Activated T-helper 9 cell treated with anti-CD3 and anti-CD28 coated beads, Interleukin-2, amount 50 U/mL, for 16 hours (primary cell): ENCODE data around the gene GPR42.
"Not testable (repeated sequence)": the region's sequence is repeated elsewhere in the genome, so short reads cannot be mapped to it uniquely, and the experiment has no call there.

ENCODE experiments used
- DNase-seq: peaks from one replicate; pipeline ENCODE4 v3.0.0-alpha.2; 2020; ENCODE audit warnings: low read depth

Gene GPR42

DNA sequence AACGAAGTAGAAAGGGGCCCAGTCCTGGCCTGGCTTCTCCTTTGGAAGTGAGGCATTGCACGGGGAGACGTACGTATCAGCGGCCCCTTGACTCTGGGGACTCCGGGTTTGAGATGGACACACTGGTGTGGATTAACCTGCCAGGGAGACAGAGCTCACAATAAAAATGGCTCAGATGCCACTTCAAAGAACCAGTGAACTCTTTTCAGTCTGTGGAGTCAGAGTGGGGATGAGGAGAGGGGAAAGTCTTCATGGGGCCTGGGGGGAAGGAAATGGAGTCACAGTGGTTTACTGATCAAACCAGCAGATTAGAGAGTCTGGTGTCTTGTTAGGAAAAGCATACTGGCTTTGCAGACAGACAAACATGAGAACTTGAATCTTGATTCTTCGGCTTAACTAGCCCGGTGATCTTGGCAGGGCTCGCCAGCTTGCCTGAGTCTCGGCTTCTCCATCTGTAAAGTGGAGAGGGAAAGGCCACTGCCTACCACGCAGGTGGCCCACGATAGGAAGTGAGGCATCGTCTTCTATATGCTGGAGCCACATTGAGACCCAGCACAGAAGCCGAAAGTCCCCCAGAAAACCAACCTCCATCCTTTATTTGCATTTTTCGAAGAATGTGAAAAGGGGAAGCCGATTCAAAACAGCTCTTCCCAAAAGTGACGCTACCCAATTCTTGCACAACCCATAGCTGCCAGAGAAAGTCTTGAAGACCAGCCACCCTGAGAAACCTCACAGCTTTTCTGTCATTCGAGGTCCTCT, 23.5 kb upstream of the GPR42 start, which contains the start of gene FFAR1:
TSS of gene FFAR1 (plus strand) at position 732 of the 759 bp plus-strand sequence. CDS start 3,650 bp downstream, outside the sequence.
- DNase-seq = peak; percentile 19

DNA sequence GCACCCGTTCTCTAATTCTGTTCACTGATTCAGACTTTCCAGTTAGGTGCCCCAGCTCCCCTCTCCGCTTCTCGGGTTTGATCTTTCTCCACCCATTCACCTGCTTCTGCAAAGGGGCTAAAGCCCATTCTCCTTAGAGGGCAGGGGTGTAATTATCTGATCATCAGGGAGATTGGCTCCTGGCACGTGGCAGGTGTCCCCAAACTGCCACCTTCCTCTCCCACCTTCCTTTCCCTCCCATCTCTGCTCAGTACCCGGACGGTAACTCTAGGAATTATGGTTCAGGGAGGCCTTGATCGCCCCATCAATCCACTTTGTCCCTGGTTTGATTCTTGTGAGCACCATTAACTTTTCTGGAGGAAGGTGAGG, 23.0 kb upstream of the GPR42 start:
- no peak for DNase-seq

DNA sequence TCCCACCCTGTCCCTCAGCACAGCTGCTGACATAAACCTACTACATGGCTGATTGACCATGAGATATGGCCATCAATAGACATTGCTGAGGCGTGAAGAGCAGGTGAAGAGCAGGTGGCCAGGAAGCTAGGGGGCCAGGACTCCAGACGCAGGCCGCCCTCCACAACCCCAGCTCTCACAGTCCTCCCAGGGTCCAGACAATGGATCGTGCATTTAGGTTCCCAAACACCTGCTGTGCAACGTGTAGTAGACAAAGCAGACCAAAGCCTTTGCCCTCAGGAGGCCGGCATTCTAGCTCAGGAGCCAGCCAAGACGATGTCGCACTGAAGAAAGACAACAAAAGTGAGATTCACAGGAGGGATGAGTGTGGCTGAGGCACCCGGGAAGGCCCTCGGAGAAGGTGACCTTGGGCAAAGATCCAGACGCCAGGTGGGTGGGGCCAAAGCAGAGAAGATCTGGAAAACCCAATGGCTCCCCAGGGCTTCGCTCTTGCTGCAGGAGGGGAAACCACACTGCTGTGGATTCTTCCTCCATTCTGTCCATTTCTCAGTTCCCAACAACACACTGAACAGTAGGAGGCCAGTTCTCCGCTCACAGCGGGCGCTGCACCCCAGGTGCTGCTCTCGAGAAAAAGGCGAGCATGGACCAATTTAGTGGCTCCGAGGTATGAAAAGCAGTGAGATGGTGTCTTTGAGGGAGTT, 21.8 kb upstream of the GPR42 start:
- DNase-seq = no peak

DNA sequence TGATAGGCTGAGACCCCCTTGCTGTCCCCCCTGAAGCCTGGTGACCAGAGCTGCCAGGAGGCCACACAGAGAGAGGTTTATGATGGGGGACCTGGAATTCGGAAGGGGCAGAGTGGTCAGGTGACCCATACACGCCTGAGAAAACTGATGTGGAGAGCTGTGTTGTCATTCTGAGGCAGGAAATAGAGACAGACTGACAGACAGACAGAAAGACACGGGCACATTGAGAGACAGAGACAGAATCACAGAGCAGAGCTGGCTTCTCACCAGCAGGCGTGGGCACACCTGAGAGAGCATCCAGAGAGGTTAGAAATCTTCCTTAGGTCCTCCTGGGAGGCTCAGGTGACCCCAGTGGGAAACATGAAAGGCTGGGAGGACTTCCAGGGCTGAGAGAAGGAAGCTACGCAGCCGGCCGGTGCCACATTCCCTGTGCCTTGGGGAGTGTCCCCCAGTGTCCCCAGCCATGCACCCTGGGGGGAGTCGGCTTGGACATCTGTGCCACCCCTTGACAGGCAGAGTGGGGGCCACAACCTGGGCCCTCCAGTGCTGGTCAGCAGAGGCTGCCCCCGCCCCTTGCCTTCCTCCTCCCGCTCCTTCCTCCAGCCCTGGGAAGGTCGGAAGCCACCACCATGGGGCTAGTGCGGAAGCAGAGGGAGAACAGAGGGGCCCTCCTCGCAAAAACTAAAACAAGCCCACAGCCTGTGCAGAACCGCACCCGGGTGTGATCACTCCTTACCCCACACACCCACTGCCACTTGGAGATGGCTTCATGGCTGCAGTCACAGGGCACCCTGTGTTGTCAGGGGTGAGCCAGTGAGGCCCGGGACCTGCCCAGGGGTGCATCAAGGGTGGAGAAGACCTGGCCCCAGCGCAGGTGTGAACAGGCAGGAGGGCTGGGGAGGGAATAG, 21.0 kb upstream of the GPR42 start:
- DNase-seq = no peak

DNA sequence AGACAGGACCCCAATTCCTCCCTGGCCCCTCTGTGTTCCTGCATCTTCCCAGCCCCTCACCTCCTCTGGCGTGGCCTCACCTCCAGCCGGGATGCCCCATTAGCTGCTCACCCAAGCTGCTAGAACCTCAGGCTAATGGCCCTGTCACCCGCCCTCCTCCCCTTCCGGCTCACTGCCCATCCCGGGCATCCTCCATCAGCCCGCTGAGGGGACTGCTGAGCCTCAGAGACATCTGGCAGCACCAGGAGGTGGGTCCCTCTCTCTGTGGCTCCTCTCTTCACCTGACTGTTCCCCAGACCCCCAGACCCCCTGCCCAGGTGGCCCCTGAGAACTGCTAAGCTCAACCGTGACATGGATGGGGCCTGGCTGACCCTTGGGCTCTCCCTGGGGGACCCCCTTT, 20.3 kb upstream of the GPR42 start:
- DNase-seq = no peak

DNA sequence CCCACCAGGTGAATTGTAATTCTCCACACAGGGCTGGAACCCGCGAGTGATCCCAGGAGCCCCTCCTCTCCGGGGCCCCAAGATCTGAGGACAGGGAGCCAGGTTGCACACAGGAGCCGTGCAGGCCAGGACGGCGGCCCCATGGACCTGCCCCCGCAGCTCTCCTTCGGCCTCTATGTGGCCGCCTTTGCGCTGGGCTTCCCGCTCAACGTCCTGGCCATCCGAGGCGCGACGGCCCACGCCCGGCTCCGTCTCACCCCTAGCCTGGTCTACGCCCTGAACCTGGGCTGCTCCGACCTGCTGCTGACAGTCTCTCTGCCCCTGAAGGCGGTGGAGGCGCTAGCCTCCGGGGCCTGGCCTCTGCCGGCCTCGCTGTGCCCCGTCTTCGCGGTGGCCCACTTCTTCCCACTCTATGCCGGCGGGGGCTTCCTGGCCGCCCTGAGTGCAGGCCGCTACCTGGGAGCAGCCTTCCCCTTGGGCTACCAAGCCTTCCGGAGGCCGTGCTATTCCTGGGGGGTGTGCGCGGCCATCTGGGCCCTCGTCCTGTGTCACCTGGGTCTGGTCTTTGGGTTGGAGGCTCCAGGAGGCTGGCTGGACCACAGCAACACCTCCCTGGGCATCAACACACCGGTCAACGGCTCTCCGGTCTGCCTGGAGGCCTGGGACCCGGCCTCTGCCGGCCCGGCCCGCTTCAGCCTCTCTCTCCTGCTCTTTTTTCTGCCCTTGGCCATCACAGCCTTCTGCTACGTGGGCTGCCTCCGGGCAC, 19.3 kb upstream of the GPR42 start:
- no peak for DNase-seq

DNA sequence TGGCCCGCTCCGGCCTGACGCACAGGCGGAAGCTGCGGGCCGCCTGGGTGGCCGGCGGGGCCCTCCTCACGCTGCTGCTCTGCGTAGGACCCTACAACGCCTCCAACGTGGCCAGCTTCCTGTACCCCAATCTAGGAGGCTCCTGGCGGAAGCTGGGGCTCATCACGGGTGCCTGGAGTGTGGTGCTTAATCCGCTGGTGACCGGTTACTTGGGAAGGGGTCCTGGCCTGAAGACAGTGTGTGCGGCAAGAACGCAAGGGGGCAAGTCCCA, 18.8 kb upstream of the GPR42 start:
- DNase-seq = no peak

DNA sequence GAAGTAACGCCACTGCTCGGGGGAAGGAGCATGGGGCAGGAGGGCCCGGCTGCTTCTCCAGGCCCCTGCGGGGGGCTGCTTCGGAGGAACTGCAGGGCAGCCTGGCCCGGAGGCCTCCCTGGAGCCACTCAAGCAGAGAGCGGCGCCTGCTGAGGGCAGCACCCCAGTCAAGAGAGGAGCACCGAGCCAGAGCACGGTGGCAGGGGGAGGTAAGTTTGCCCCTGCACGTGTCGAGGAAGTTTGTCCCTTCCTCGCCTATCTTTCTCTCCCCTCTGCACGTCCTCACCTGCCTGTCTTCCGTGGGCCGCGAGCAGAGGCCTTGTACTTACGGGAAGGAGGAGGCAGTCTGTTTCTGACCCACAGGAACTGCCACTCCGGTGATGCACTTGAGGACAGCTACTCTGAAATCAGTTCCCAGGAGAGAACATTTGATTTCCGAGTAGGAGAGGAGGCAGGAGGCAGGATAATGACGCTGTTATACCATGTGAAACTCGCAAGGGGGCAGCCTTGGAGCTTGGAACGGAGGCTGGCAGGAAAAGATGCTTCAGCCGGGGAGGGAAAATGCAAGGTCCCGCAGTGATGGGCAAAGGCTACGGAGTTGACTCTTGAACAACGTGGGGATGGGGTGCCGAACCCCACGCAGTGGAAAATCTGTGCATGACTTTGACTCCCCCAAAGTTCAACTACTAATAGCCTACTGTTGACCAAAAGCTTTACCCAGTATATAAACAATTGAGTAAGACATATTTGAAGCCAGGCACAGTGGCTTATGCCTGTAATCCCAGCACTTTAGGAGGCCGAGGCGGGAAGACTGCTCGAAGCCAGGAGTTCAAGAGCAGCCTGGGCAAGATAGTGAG, 18.2 kb upstream of the GPR42 start:
- DNase-seq = peak; percentile 49

DNA sequence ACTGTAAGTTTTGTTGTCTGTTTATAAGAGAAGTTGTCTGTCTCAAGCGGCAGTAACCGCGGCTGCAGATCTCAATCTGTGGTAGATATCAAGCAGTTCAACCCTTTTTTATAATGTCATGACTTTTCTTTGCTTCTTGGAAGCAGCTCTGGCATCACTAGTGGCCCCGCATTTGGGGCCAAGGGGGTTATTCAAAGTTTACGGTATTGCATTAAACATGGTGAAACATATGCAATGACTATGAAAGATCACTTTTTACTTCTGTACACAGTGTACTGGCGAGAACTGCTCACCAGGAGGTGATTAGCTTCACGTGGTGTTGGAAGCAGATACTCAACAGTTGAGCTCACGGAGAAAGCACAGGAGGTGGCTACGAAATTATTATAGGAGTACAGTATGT, 17.2 kb upstream of the GPR42 start:
- no peak for DNase-seq

DNA sequence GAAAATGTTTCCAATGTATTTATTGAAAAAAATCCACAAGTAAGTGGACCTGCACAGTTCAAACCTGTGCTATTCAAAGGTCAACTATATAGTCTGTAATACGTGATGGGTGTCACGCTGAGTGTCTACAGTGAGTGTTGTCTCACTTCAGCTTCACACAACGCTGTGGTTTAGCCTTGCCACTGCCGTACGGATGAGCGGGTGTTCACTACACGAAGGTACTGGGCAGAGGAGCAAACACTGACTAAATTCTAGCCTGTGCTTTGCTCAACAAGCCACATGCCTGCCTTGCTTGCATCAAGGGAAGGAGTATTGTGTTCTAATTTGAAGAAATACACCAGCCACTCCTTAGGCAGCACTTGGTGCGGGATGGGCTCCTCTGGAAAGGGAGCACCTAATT, 16.0 kb upstream of the GPR42 start:
- DNase-seq = no peak

DNA sequence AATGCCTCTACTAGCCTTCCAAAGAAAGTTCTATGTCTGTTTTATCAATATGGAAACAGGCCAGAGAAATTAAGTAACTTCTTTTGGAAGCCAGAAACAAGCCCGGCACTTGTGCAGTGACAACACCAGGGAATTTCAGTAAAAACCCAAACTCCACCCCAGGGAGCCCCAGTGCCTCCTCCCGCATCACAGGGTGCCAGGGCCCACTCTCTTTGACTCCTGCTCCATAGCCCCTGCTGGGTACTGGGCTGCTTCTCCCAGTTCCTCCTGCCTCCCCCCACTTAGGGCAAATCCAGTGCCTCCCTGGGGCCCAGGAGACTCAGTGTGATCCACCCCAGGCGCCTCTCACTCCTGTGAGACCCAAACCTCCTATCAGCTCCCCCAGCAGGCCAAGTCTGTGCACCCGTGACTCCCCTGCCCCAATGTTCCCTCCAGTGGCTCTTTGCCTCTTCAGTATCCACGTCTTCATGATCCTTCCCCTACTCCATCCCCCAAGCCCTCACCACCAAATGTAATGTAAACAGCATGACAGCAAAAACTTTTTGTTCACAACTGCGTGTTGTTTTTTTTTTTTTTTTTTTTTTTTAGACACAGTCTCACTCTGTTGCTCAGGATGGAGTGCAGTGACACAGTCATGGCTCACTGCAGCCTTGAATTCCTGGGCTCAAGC, 14.9 kb upstream of the GPR42 start:
- DNase-seq = no peak

DNA sequence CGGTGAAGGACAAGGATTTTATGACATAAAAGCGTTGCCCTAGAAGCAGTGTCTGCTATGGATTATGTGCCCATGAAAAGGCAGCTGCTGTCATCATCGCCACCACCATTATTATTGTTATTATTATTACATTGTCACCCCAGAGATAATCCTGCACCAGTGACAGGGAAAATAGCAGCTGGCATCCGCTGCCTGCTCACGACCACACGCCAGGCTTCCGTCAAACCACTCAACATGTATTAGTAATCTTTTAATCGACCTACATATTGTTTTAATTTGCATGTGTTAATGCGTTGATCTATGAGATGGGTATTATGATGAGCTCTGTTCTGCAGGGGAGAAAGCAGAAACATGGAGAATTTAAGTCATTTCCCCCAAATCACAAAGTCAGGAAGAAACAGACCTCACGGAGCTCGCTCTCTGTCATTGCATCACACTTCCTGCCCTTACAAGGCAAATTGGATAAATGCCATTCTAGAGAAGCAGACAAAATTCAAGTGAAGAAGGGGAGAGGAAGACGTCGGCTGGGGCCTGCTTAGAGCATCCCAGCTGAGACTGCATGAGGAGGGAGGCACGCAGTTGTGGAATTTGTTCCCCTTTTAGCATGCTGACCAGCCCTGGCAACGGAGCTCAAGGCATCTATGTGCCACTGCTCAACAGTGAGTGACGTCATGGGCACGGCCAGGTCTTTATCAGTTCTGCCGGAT, 12.8 kb upstream of the GPR42 start, which contains the start of gene FFAR3:
TSS of gene FFAR3 (plus strand) at position 594 of the 707 bp plus-strand sequence. CDS start 431 bp downstream, outside the sequence.
- DNase-seq = no peak

DNA sequence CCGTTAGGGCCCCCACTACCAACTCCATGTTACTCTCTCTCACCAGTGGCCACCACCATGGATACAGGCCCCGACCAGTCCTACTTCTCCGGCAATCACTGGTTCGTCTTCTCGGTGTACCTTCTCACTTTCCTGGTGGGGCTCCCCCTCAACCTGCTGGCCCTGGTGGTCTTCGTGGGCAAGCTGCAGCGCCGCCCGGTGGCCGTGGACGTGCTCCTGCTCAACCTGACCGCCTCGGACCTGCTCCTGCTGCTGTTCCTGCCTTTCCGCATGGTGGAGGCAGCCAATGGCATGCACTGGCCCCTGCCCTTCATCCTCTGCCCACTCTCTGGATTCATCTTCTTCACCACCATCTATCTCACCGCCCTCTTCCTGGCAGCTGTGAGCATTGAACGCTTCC, 12.0 kb upstream of the GPR42 start:
- DNase-seq = not testable (repeated sequence)

DNA sequence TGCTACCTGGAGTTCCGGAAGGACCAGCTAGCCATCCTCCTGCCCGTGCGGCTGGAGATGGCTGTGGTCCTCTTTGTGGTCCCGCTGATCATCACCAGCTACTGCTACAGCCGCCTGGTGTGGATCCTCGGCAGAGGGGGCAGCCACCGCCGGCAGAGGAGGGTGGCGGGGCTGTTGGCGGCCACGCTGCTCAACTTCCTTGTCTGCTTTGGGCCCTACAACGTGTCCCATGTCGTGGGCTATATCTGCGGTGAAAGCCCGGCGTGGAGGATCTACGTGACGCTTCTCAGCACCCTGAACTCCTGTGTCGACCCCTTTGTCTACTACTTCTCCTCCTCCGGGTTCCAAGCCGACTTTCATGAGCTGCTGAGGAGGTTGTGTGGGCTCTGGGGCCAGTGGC, 11.5 kb upstream of the GPR42 start:
- not testable (repeated sequence) for DNase-seq

DNA sequence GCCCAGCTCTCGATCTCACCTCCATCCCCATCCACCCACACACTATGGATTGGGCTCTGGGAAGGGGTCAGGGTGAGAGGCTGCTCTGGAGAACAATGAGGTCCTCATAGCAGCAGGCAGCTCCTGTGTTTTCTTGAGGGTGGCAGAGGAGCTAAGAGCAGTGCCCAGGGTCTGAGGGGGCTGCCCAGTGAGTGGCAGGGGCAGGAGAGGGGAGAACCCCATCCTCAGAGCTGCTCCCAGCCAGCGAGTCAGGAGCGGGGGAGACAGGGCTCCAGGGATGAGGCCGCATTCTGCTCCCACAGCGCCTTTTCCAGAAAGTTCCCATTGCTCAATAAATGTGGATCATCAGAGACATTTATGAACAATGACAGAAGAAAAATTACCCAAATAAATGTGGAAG, 10.8 kb upstream of the GPR42 start:
- DNase-seq = not testable (repeated sequence)

DNA sequence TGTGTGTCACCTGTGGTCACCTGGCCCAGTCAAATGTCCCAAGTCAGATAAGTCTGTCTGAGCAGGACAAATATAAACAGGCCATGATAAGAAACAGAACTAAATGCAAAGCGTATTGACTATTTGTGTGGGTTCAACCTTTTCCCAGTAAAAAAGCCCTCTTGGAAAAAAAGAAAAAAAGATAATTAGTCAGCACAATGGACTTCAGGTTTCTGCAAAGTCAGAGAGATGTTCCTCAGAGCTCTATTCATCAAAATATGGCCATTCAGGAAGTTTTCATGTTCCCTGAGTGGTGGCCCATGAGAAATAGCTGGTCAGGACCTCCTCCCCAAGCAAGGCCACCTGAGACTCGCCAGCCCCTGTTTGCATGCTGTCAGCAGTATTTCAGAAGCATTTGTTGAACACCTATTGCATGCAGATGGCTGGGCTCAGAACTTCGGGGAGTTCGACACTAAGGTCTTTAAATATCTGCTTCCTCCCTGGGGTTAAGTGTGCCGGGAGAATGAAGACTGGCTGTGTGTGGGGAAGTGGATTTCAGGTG, 9.9 kb upstream of the GPR42 start:
- no peak for DNase-seq

DNA sequence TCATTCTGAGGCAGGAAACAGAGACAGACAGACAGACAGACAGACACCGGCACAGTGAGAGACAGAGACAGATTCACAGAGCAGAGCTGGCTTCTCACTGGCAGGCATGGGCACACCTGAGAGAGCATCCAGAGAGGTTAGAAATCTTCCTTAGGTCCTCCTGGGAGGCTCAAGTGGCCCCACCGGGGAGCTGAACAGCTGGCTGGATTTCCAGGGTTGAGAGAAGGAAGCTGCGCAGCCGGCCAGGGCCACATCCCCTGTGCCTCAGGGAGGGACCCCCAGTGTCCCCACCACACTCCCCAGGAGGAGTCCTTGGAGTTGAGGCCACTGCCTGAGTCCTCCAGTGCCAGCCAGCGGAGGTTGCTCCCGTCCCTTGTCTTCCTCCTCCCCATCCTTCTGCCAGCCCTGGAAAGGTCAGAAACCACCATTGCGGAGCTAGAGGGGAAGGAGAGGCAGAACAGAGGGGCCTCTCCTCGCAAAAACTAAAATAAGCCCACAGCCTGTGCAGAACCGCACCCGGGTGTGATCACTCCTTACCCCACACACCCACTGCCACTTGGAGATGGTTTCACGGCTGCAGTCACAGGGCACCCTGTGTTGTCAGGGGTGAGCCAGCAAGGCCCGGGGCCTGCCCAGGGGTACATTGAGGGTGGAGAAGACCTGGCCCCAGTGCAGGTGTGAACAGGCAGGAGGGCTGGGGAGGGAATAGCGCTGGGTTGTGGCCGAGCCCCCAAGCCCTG, 8.4 kb upstream of the GPR42 start:
- no peak for DNase-seq

DNA sequence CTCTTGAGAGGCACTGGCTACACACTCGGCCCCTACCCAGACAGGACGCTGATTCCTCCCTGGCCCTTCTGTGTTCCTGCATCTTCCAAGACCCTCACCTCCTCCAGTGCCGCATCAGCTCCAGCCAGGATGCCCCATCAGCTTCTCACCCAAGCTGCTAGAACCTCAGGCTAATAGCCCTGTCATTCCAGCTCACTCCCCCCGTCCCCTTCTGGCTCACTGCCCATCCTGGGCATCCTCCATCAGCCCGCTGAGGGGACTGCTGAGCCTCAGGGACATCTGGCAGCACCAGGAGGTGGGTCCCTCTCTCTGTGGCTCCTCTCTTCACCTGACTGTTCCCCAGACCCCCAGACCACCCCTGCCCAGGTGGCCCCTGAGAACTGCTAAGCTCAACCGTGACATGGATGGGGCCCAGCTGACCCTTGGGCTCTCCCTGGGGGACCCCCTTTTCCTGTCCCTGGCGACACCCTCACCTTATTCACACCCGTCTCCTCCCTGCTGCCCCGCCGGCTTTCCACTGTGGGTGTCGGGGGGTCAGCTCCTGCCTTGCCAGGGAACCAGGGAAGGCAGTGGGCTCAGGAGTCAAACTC, 7.8 kb upstream of the GPR42 start:
- DNase-seq = no peak
